Testis (tissue), 2 donors: ENCODE measurements around the gene CPNE7.

Experiments used
- POLR2A ChIP-seq: fragments of 450-650 bp; IDR thresholded peaks from one replicate; pipeline ENCODE4 v1.6.1; 2017; ENCODE audit warnings: antibody characterized with exemption, mild to moderate bottlenecking, moderate library complexity
- TF ChIP-seq, protein P1 (sequence below), 3 experiments: fragments of 450-650 bp in 2 of 3; fragments of 200-600 bp in 1 of 3; sonication (generic) in 1 of 3; IDR thresholded peaks; one replicate each; pipeline ENCODE4 v1.5.1; 2016 to 2019; ENCODE audit warnings: antibody characterized with exemption in 3 of 3, mild to moderate bottlenecking in 2 of 3, moderate library complexity in 1 of 3

DNA sequence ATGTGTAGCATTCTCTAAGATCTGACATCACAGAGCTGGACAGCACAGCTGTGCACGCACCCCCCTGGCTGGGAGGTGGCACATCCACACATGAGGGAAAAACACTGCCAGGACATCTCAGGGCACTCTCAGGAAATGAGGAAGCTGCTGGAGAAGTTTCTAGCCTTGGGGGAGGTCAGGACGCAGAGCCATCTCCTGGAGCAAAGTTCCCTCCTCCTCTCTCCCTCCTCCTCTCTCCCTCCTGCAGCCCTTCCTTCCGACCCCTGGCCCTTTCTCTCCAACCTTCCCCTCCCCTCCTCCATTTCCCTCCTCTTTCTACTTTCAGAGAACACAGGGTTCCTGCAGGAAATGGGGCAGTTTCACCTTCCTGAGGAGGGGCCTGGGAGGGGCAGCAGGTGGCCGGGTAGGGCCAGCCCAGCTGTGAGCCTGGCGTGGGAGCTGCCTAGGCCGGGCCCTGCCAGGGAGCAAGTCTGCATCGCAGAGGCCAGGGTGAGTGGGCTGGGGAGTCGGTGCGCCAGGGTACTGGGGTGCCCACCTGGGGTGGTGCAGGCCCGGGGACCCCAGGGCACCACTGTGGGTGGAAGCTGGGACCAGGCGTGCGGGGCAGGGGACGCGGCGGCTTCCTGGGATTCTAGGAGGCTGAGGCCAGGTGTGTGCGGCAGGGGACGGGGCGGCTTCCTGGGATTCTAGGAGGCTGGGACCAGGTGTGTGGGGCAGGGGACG lies 37.8 kb downstream of the CPNE7 start, which contains the start of gene DPEP1:
- TF ChIP-seq, protein P1, sequence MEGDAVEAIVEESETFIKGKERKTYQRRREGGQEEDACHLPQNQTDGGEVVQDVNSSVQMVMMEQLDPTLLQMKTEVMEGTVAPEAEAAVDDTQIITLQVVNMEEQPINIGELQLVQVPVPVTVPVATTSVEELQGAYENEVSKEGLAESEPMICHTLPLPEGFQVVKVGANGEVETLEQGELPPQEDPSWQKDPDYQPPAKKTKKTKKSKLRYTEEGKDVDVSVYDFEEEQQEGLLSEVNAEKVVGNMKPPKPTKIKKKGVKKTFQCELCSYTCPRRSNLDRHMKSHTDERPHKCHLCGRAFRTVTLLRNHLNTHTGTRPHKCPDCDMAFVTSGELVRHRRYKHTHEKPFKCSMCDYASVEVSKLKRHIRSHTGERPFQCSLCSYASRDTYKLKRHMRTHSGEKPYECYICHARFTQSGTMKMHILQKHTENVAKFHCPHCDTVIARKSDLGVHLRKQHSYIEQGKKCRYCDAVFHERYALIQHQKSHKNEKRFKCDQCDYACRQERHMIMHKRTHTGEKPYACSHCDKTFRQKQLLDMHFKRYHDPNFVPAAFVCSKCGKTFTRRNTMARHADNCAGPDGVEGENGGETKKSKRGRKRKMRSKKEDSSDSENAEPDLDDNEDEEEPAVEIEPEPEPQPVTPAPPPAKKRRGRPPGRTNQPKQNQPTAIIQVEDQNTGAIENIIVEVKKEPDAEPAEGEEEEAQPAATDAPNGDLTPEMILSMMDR (IDR thresholded peaks at IDR 0.05), result no peak
- no peak for TF ChIP-seq POLR2A
